ENCODE measurements around the gene SLC25A17. TPM values are rescaled to one million over a fixed set of nuclear protein-coding genes. Genes with fewer than 3 reads are reported as not detected.
A peak's percentile ranks its signal among the peaks of the same experiment; 100 is the strongest.
"Not testable (repeated sequence)": the region's sequence is repeated elsewhere in the genome, so short reads cannot be mapped to it uniquely, and the experiment has no call there.

Gene SLC25A17
- total RNA-seq, 1 donor from 2014 or later: 23.8 TPM

GRCh38 chr22:40799008-40799407 lies 20.1 kb downstream of the SLC25A17 start:
- Mint-ChIP-seq H3K4me1 (ENCODE audit: unreplicated experiment) (peaks cover 4% of the 10 kb centered on the region), H3K9me3 (no peaks in the 10 kb centered on the region), H3K36me3 (peaks cover 15% of the 10 kb centered on the region), H3K4me3 (no peak overlapping the region), H3K27me3 (no peaks in the 10 kb centered on the region), H3K27ac (no peak overlapping the region)
- TF ChIP-seq CTCF (conservative IDR thresholded peaks at IDR 0.05): no peak
- DNase-seq (ENCODE audit: extremely low spot score, unreplicated experiment): no peak

DNA sequence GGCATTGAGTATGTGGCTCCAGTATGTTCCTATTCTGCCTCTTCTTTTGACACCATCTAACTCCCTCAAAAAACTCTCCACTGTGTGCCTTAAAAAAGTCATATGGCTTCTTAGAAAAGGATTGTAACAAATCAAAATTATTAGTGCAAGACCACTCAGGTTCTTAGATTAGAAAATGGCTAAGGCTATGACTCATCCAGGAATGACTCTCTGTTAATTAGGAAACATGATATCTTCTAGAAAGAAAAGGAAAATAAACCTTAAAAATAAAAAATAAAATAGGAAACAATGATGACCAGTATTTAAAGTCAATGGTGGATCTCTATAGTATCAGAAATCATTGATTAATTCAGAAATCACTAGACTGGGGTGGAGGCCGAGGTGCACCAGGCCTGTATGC lies 21.7 kb downstream of the SLC25A17 start:
- no peak for TF ChIP-seq CTCF (conservative IDR thresholded peaks at IDR 0.05)
- no peak for DNase-seq (ENCODE audit: extremely low spot score, unreplicated experiment)
- Mint-ChIP-seq H3K27ac (no peak overlapping the region), H3K4me3 (no peak overlapping the region), H3K27me3 (no peaks in the 10 kb centered on the region), H3K36me3 (peaks cover 21% of the 10 kb centered on the region), H3K9me3 (no peaks in the 10 kb centered on the region), H3K4me1 (ENCODE audit: unreplicated experiment) (peaks cover 4% of the 10 kb centered on the region)

DNA sequence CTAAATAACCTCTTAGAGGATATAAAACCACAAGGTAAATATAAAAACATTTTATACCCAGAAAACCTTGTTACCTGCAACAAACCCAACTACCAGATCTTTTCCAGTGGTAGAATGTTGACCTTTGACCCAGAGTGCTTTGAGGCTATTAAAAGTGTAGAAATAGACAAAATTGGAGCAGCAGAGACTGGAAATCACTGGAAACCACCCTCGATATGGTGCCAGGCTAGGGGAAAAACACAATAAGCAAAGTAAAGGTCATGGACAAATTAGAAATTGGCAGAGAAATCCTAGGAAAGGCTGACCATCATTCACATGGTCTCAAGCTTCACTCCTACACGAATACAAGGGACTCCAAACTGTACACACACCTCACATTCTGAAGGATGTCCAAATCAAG lies 26.7 kb downstream of the SLC25A17 start:
- no peak overlapping the region for H3K27ac Mint-ChIP-seq

GRCh38 chr22:40791241-40791640 lies 27.9 kb downstream of the SLC25A17 start:
- no peak for TF ChIP-seq CTCF (conservative IDR thresholded peaks at IDR 0.05)
- Mint-ChIP-seq H3K27ac (no peak overlapping the region), H3K27me3 (no peaks in the 10 kb centered on the region), H3K4me1 (ENCODE audit: unreplicated experiment) (no peaks in the 10 kb centered on the region), H3K36me3 (peaks cover 31% of the 10 kb centered on the region), H3K9me3 (no peaks in the 10 kb centered on the region), H3K4me3 (no peak overlapping the region)
- DNase-seq (ENCODE audit: extremely low spot score, unreplicated experiment): no peak

More for the DNA sequence above, 26.7 kb downstream of the SLC25A17 start:
- no peaks in the 10 kb centered on the region for H3K27me3 Mint-ChIP-seq
- TF ChIP-seq CTCF (conservative IDR thresholded peaks at IDR 0.05): no peak
- no peaks in the 10 kb centered on the region for H3K9me3 Mint-ChIP-seq
- H3K36me3 Mint-ChIP-seq: peaks cover 36% of the 10 kb centered on the region
- H3K4me3 Mint-ChIP-seq: no peak overlapping the region
- no peaks in the 10 kb centered on the region for H3K4me1 Mint-ChIP-seq (ENCODE audit: unreplicated experiment)
- no peak for DNase-seq (ENCODE audit: extremely low spot score, unreplicated experiment)

GRCh38 chr22:40789131-40789530 lies 30.0 kb downstream of the SLC25A17 start:
- H3K36me3 Mint-ChIP-seq: peaks cover 40% of the 10 kb centered on the region
- TF ChIP-seq CTCF (conservative IDR thresholded peaks at IDR 0.05): no peak
- DNase-seq (ENCODE audit: extremely low spot score, unreplicated experiment): no peak
- H3K27ac Mint-ChIP-seq: no peak overlapping the region
- no peaks in the 10 kb centered on the region for H3K27me3 Mint-ChIP-seq
- H3K4me1 Mint-ChIP-seq (ENCODE audit: unreplicated experiment): no peaks in the 10 kb centered on the region
- H3K4me3 Mint-ChIP-seq: no peak overlapping the region
- H3K9me3 Mint-ChIP-seq: no peaks in the 10 kb centered on the region

GRCh38 chr22:40782521-40782920 lies 36.6 kb downstream of the SLC25A17 start:
- H3K27me3 Mint-ChIP-seq: no peaks in the 10 kb centered on the region
- H3K36me3 Mint-ChIP-seq: peaks cover 25% of the 10 kb centered on the region
- H3K4me1 Mint-ChIP-seq (ENCODE audit: unreplicated experiment): no peaks in the 10 kb centered on the region
- H3K9me3 Mint-ChIP-seq: no peaks in the 10 kb centered on the region
- H3K4me3 Mint-ChIP-seq: peak overlapping the region; percentile 72
- DNase-seq (ENCODE audit: extremely low spot score, unreplicated experiment): no peak
- H3K27ac Mint-ChIP-seq: peak overlapping the region; percentile 85
- no peak for TF ChIP-seq CTCF (conservative IDR thresholded peaks at IDR 0.05)

GRCh38 chr22:40781749-40782148 lies 37.4 kb downstream of the SLC25A17 start:
- not testable (repeated sequence) for H3K4me3 Mint-ChIP-seq; H3K27me3 Mint-ChIP-seq; H3K9me3 Mint-ChIP-seq; DNase-seq (ENCODE audit: extremely low spot score, unreplicated experiment); H3K4me1 Mint-ChIP-seq (ENCODE audit: unreplicated experiment)
- H3K36me3 Mint-ChIP-seq: peaks cover 29% of the 10 kb centered on the region
- peak overlapping the region; percentile 55 for H3K27ac Mint-ChIP-seq
